ENCODE results near the gene SEMA3C.

Gene SEMA3C

GRCh38 chr7:80821771-80822319 is 97.0 kb downstream of the SEMA3C start:
- no peak for DNase-seq

GRCh38 chr7:80819503-80819902 is 99.3 kb downstream of the SEMA3C start:
- no peak for DNase-seq

- DNase-seq, result no peak
These were observed 100.7 kb downstream of the SEMA3C start for GRCh38 chr7:80818181-80818580.

- DNase-seq, result no peak
These were observed 102.0 kb downstream of the SEMA3C start for GRCh38 chr7:80816806-80817205.

GRCh38 chr7:80815733-80816132 is 103.1 kb downstream of the SEMA3C start:
- no peak for DNase-seq

GRCh38 chr7:80809545-80809944 is 109.3 kb downstream of the SEMA3C start:
- DNase-seq, result no peak

- DNase-seq, result no peak
These were observed 111.5 kb downstream of the SEMA3C start for GRCh38 chr7:80807166-80807900.

GRCh38 chr7:80806663-80807062 is 112.2 kb downstream of the SEMA3C start:
- no peak for DNase-seq

GRCh38 chr7:80804589-80804988 is 114.3 kb downstream of the SEMA3C start:
- no peak for DNase-seq

- DNase-seq, result no peak
These were observed 116.3 kb downstream of the SEMA3C start for GRCh38 chr7:80802527-80802926.

- no peak for DNase-seq
These were observed 123.9 kb downstream of the SEMA3C start for GRCh38 chr7:80794631-80795573.

GRCh38 chr7:80791509-80791929 is 127.3 kb downstream of the SEMA3C start:
- no peak for DNase-seq

GRCh38 chr7:80790877-80791276 is 128.0 kb downstream of the SEMA3C start:
- no peak for DNase-seq

- DNase-seq, result no peak
These were observed 131.1 kb downstream of the SEMA3C start for GRCh38 chr7:80787721-80788120.

- DNase-seq, result no peak
These were observed 132.8 kb downstream of the SEMA3C start for GRCh38 chr7:80785961-80786536.

GRCh38 chr7:80785276-80785675 is 133.6 kb downstream of the SEMA3C start:
- DNase-seq, result peak; percentile 8 to 62 (median 23)

GRCh38 chr7:80783678-80784327 is 135.0 kb downstream of the SEMA3C start:
- no peak for DNase-seq

- DNase-seq, result no peak
These were observed 135.6 kb downstream of the SEMA3C start for GRCh38 chr7:80783186-80783677.

- DNase-seq, result no peak
These were observed 137.3 kb downstream of the SEMA3C start for GRCh38 chr7:80781561-80781979.

GRCh38 chr7:80781146-80781545 is 137.7 kb downstream of the SEMA3C start:
- no peak for DNase-seq

- DNase-seq, result no peak
These were observed 139.4 kb downstream of the SEMA3C start for GRCh38 chr7:80779456-80779855.

GRCh38 chr7:80775897-80776296 is 143.0 kb downstream of the SEMA3C start:
- no peak for DNase-seq
